H9 (cell line): Measurements from ENCODE around the gene LTBP4. TPM values are rescaled to one million over a fixed set of nuclear protein-coding genes. Genes with fewer than 3 reads are reported as not detected.

Experiments used
- DNase-seq: peaks from one replicate; pipeline ENCODE4 v3.0.0-alpha.2; 2017
- H2AFZ ChIP-seq: one replicate; pipeline ENCODE4 v1.6.1; 2013; ENCODE audit warnings: mild to moderate bottlenecking, low read length, control low read depth, moderate library complexity
- H2AK5ac ChIP-seq: 2 replicates; pipeline ENCODE4 v1.6.1; 2013; ENCODE audit warnings: low read length, control low read depth, mixed read lengths; ENCODE audit not compliant: insufficient read length
- H2BK120ac ChIP-seq: one replicate; pipeline ENCODE4 v1.6.1; 2013; ENCODE audit warnings: low read depth, mild to moderate bottlenecking, low read length, control low read depth, inconsistent platforms; ENCODE audit not compliant: poor library complexity, severe bottlenecking
- H2BK12ac ChIP-seq: 2 replicates; pipeline ENCODE4 v1.6.1; 2013; ENCODE audit warnings: low read length, control low read depth, mixed read lengths, low read depth; ENCODE audit not compliant: insufficient read length
- H2BK15ac ChIP-seq: 2 replicates; pipeline ENCODE4 v1.6.1; 2013; ENCODE audit warnings: low read depth, low read length, control low read depth
- H2BK20ac ChIP-seq: one replicate; pipeline ENCODE4 v1.6.1; 2013; ENCODE audit warnings: low read depth, mild to moderate bottlenecking, low read length, control low read depth, inconsistent platforms; ENCODE audit not compliant: poor library complexity, severe bottlenecking
- H2BK5ac ChIP-seq: 2 replicates; pipeline ENCODE4 v1.6.1; 2013; ENCODE audit warnings: low read length, control low read depth, mixed read lengths; ENCODE audit not compliant: insufficient read length
- H3K14ac ChIP-seq: 2 replicates; pipeline ENCODE4 v1.6.1; 2013; ENCODE audit warnings: low read length, control low read depth; ENCODE audit not compliant: insufficient read depth
- H3K18ac ChIP-seq: 2 replicates; pipeline ENCODE4 v1.6.1; 2013; ENCODE audit warnings: low read depth, mild to moderate bottlenecking, mixed read lengths, low read length, control low read depth; ENCODE audit not compliant: insufficient read length
- H3K23ac ChIP-seq: 2 replicates; pipeline ENCODE4 v1.6.1; 2013; ENCODE audit warnings: low read length, control low read depth, mixed read lengths, low read depth; ENCODE audit not compliant: insufficient read length
- H3K23me2 ChIP-seq: 2 replicates; pipeline ENCODE4 v1.6.1; 2013; ENCODE audit warnings: low read depth, mild to moderate bottlenecking, mixed read lengths, low read length, control low read depth; ENCODE audit not compliant: insufficient read length, poor library complexity, severe bottlenecking
- H3K27ac ChIP-seq: 2 replicates; pipeline ENCODE4 v1.5.1; 2013; ENCODE audit warnings: low read length, control low read depth, mixed read lengths, low read depth; ENCODE audit not compliant: insufficient read length
- H3K27me3 ChIP-seq: 2 replicates; pipeline ENCODE4 v1.6.1; 2013; ENCODE audit warnings: low read length, control low read depth, inconsistent platforms; ENCODE audit not compliant: insufficient read depth
- H3K4ac ChIP-seq: 2 replicates; pipeline ENCODE4 v1.6.1; 2013; ENCODE audit warnings: low read depth, mild to moderate bottlenecking, control low read depth, inconsistent platforms, low read length, moderate library complexity
- H3K4me1 ChIP-seq: 2 replicates; pipeline ENCODE4 v1.6.1; 2013; ENCODE audit warnings: low read length, control low read depth, inconsistent platforms; ENCODE audit not compliant: insufficient read depth
- H3K4me2 ChIP-seq: 2 replicates; pipeline ENCODE4 v1.6.1; 2013; ENCODE audit warnings: low read length, control low read depth, mixed read lengths; ENCODE audit not compliant: insufficient read length, insufficient read depth
- H3K56ac ChIP-seq: 2 replicates; pipeline ENCODE4 v1.6.1; 2013; ENCODE audit warnings: low read depth, mild to moderate bottlenecking, mixed read lengths, low read length, control low read depth; ENCODE audit not compliant: insufficient read length
- H3K79me1 ChIP-seq: 2 replicates; pipeline ENCODE4 v1.6.1; 2013; ENCODE audit warnings: low read depth, mild to moderate bottlenecking, moderate library complexity, low read length, control low read depth, inconsistent platforms; ENCODE audit not compliant: insufficient read depth, poor library complexity, severe bottlenecking
- H3K79me2 ChIP-seq: 2 replicates; pipeline ENCODE4 v1.6.1; 2013; ENCODE audit warnings: low read length, control low read depth, inconsistent platforms; ENCODE audit not compliant: insufficient read depth
- H3K9ac ChIP-seq: 2 replicates; pipeline ENCODE4 v1.6.1; 2013; ENCODE audit warnings: low read length, control low read depth, mixed read lengths; ENCODE audit not compliant: insufficient read length; ENCODE audit errors: extremely low read depth
- H3K9me3 ChIP-seq: one replicate; pipeline ENCODE4 v1.6.1; 2013; ENCODE audit warnings: low read depth, low read length, inconsistent platforms; ENCODE audit not compliant: control insufficient read depth
- H3T11ph ChIP-seq: one replicate; pipeline ENCODE4 v1.6.1; 2013; ENCODE audit warnings: mild to moderate bottlenecking, low read length, control low read depth, inconsistent platforms
- H4K20me1 ChIP-seq: one replicate; pipeline ENCODE4 v1.6.1; 2013; ENCODE audit not compliant: control insufficient read depth, insufficient read length, insufficient read depth
- H4K5ac ChIP-seq: 2 replicates; pipeline ENCODE4 v1.6.1; 2013; ENCODE audit warnings: low read depth, mild to moderate bottlenecking, mixed read lengths, low read length, control low read depth; ENCODE audit not compliant: insufficient read length
- H4K8ac ChIP-seq: replicated peaks from 2 replicates; pipeline ENCODE4 v1.6.1; 2013; ENCODE audit warnings: low read length, control low read depth, mixed read lengths, low read depth; ENCODE audit not compliant: insufficient read length
- H4K91ac ChIP-seq: 2 replicates; pipeline ENCODE4 v1.6.1; 2013; ENCODE audit warnings: low read depth, mild to moderate bottlenecking, moderate library complexity, mixed read lengths, low read length, control low read depth; ENCODE audit not compliant: insufficient read length
- H3K27ac Mint-ChIP-seq, 3 experiments: 2 replicates in 2 of 3; 3 replicates in 1 of 3; pipeline ENCODE4 v1.8.0; 2020 to 2021; ENCODE audit warnings: mixed read lengths in 3 of 3, mild to moderate bottlenecking in 1 of 3, moderate library complexity in 1 of 3
- H3K27me3 Mint-ChIP-seq: 2 replicates; pipeline ENCODE4 v1.8.0; 2021; ENCODE audit warnings: low read depth, mild to moderate bottlenecking, moderate library complexity, mixed read lengths
- H3K36me3 Mint-ChIP-seq, 3 experiments: 2 replicates in 2 of 3; 3 replicates in 1 of 3; pipeline ENCODE4 v1.8.0; 2020 to 2021; ENCODE audit warnings: low read depth in 3 of 3, mixed read lengths in 3 of 3; ENCODE audit not compliant: insufficient read depth in 1 of 3
- H3K4me1 Mint-ChIP-seq, 2 experiments: 2 replicates each; pipeline ENCODE4 v1.8.0; 2020; ENCODE audit warnings: mixed read lengths in 2 of 2
- H3K4me3 Mint-ChIP-seq, 2 experiments: 2 replicates in 1 of 2; 3 replicates in 1 of 2; pipeline ENCODE4 v1.8.0; 2020 to 2021; ENCODE audit warnings: mild to moderate bottlenecking in 2 of 2, mixed read lengths in 2 of 2, moderate library complexity in 1 of 2
- H3K9me3 Mint-ChIP-seq, 2 experiments: 2 replicates in 1 of 2; 3 replicates in 1 of 2; pipeline ENCODE4 v1.8.0; 2020; ENCODE audit warnings: mild to moderate bottlenecking in 2 of 2, mixed read lengths in 2 of 2, moderate library complexity in 1 of 2
- WGBS: extraction: QIAGEN DNeasy Blood & Tissue Kit; methylation state at CpG from one replicate; pipeline ENCODE4 v1.1.7; 2013; ENCODE audit warnings: missing lambda C conversion rate, low lambda C conversion rate, mixed read lengths; ENCODE audit not compliant: insufficient read length; ENCODE audit errors: extremely low coverage; 5-methylcytosine and 5-hydroxymethylcytosine counted together
- total RNA-seq: library from RNA; stranded (reverse); gene quantifications from 2 replicates; pipeline ENCODE4 v1.2.1, GENCODE V29; 2021
- TF ChIP-seq, protein P1 (sequence below): fragments of 200-600 bp; sonication (generic); conservative IDR thresholded peaks from 3 replicates; pipeline ENCODE4 v1.8.0; 2021; ENCODE audit warnings: antibody characterized with exemption, mild to moderate bottlenecking

The LTBP4 gene
- total RNA-seq, 1 experiment from 2014 or later: 129 TPM

DNA sequence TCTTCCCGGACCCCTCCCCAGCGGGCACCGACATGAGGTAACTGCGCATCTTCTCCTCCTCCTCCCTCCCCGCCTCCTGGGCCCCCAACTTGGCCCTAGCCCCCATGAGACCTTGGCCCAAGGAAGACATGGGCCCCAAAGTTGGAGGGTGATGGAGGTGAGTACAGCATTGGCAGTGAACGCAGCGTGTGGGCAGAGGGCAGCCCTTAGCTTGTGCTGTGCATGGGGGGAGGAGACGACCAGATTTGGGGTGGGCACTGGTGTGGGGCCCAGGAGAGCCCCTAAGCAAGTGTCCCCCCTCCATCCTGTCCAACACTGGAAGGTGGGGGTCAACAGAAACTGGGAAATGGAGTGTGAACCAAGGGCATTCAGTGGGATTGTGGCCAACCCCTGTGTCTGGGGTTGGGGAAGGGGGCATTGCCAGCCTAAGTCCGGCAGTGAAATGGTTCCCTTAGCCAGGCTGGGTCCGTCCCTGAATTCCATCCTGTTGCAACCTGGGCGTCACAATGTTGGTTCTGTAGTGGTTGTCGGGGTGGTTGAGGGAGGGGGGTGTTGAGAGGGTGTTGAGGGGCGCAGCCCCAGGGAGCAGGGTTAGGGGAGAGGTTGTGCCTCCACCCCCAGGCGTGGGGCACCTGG, 65.8 kb downstream of the LTBP4 start:
- TF ChIP-seq, protein P1, sequence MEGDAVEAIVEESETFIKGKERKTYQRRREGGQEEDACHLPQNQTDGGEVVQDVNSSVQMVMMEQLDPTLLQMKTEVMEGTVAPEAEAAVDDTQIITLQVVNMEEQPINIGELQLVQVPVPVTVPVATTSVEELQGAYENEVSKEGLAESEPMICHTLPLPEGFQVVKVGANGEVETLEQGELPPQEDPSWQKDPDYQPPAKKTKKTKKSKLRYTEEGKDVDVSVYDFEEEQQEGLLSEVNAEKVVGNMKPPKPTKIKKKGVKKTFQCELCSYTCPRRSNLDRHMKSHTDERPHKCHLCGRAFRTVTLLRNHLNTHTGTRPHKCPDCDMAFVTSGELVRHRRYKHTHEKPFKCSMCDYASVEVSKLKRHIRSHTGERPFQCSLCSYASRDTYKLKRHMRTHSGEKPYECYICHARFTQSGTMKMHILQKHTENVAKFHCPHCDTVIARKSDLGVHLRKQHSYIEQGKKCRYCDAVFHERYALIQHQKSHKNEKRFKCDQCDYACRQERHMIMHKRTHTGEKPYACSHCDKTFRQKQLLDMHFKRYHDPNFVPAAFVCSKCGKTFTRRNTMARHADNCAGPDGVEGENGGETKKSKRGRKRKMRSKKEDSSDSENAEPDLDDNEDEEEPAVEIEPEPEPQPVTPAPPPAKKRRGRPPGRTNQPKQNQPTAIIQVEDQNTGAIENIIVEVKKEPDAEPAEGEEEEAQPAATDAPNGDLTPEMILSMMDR: no peak
- no peak overlapping the region for H3K27ac ChIP-seq
- no peak overlapping the region for H4K91ac ChIP-seq
- H3K4me1 ChIP-seq: no peaks in the 10 kb centered on the region
- no peak overlapping the region for H3K4me2 ChIP-seq
- no peak overlapping the region for H3K18ac ChIP-seq
- Mint-ChIP-seq H3K4me1 (peaks cover 5 to 8% of the 10 kb centered on the region in 2 experiments), H3K27me3 (peaks cover 13% of the 10 kb centered on the region), H3K9me3 (no peaks in the 10 kb centered on the region), H3K36me3 (peaks cover 19 to 36% (median 33%) of the 10 kb centered on the region in 3 experiments; a peak in 6 of 7 replicates), H3K27ac (no peak overlapping the region; a peak in 1 of 7 replicates), H3K4me3 (no peak overlapping the region)
- H3T11ph ChIP-seq: no peak overlapping the region
- H2AFZ ChIP-seq: no peak overlapping the region
- WGBS: no CpG with 5 or more reads among the region's 14 CpGs
- H3K4ac ChIP-seq: no peak overlapping the region
- H3K23ac ChIP-seq: no peak overlapping the region
- H2BK12ac ChIP-seq: no peak overlapping the region
- H3K9me3 ChIP-seq: no peaks in the 10 kb centered on the region
- H3K56ac ChIP-seq: no peak overlapping the region
- H2BK120ac ChIP-seq: no peak overlapping the region
- no peak overlapping the region for H2BK20ac ChIP-seq
- no peak overlapping the region for H2BK5ac ChIP-seq
- H4K8ac ChIP-seq: no peak overlapping the region
- H4K20me1 ChIP-seq: no peaks in the 10 kb centered on the region
- no peak overlapping the region for H2AK5ac ChIP-seq
- no peak overlapping the region for H4K5ac ChIP-seq
- H3K79me2 ChIP-seq: no peaks in the 10 kb centered on the region
- H3K14ac ChIP-seq: no peak overlapping the region
- no peaks in the 10 kb centered on the region for H3K79me1 ChIP-seq
- H2BK15ac ChIP-seq: no peak overlapping the region
- H3K23me2 ChIP-seq: no peaks in the 10 kb centered on the region
- H3K9ac ChIP-seq: no peak overlapping the region
- H3K27me3 ChIP-seq: no peaks in the 10 kb centered on the region
- DNase-seq: no peak
